ENCODE data around the gene CCR7. TPM values are rescaled to one million over a fixed set of nuclear protein-coding genes. Genes with fewer than 3 reads are reported as not detected.

Gene CCR7
- total and polyA plus RNA-seq, 2 of the 8 experiments (the other 6 are each of a cell fraction or from before 2014, with no cell fraction given) = 0.12 to 0.17 TPM

- TF ChIP-seq RXRA (IDR thresholded peaks at IDR 0.05; ENCODE audit: insufficient read depth, low read depth, low read length) = no peak
- TF ChIP-seq RAD21 (IDR thresholded peaks at IDR 0.05 in 1 of 2, conservative IDR thresholded peaks at IDR 0.05 in 1 of 2; ENCODE audit: low read depth in 2 of 2, low read length in 2 of 2) = no peak
- no peak for TF ChIP-seq CTCF (IDR thresholded peaks at IDR 0.05; ENCODE audit: control extremely low read depth in 1 of 3, insufficient read depth in 1 of 3, low read depth in 1 of 3, low read length in 3 of 3)
- TF ChIP-seq EGR1 (IDR thresholded peaks at IDR 0.05; ENCODE audit: borderline replicate concordance, low read depth, low read length) = no peak
- TF ChIP-seq ASH2L (IDR thresholded peaks at IDR 0.05; ENCODE audit: low read length) = no peak
Measured at GRCh38 chr17:40582328-40582901, 17.1 kb upstream of the CCR7 start (continued).
